ENCODE results near the gene EMX2.

- TF ChIP-seq, protein P1, sequence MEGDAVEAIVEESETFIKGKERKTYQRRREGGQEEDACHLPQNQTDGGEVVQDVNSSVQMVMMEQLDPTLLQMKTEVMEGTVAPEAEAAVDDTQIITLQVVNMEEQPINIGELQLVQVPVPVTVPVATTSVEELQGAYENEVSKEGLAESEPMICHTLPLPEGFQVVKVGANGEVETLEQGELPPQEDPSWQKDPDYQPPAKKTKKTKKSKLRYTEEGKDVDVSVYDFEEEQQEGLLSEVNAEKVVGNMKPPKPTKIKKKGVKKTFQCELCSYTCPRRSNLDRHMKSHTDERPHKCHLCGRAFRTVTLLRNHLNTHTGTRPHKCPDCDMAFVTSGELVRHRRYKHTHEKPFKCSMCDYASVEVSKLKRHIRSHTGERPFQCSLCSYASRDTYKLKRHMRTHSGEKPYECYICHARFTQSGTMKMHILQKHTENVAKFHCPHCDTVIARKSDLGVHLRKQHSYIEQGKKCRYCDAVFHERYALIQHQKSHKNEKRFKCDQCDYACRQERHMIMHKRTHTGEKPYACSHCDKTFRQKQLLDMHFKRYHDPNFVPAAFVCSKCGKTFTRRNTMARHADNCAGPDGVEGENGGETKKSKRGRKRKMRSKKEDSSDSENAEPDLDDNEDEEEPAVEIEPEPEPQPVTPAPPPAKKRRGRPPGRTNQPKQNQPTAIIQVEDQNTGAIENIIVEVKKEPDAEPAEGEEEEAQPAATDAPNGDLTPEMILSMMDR (IDR thresholded peaks at IDR 0.05), result no peak
- TF ChIP-seq POLR2A (IDR thresholded peaks at IDR 0.05), result no peak
These were observed 5.4 kb downstream of the EMX2 start for GRCh38 chr10:117547716-117548668.

Measured in Peyer's patch (tissue), 4 donors.